Activated CD4-positive, alpha-beta memory T cell treated with anti-CD3 and anti-CD28 coated beads, Interleukin-2, amount 10 ng/mL, durations not matched to agents 7 days and 5 days (primary cell): ENCODE measurements around the gene MYO3B. TPM values are rescaled to one million over a fixed set of nuclear protein-coding genes. Genes with fewer than 3 reads are reported as not detected.
"Not testable (repeated sequence)": the region's sequence is repeated elsewhere in the genome, so short reads cannot be mapped to it uniquely, and the experiment has no call there.

Source experiments
- CTCF ChIA-PET: fragments of 350-600 bp; sonication (Branson Sonifier 250); formaldehyde crosslinking; loops from one replicate; lab custom pipeline; 2021; ENCODE audit warnings: antibody characterized with exemption, inconsistent platforms; lab: Charles Lee
- POLR2A ChIA-PET: fragments of 350-600 bp; sonication (Branson Sonifier 250); formaldehyde crosslinking; loops from one replicate; lab custom pipeline; 2021; ENCODE audit warnings: antibody characterized with exemption; lab: Charles Lee
- DNase-seq: peaks from one replicate; pipeline ENCODE4 v3.0.0-alpha.2; 2020
- H3K27ac Mint-ChIP-seq: one replicate; pipeline ENCODE4 v1.8.0; 2021; ENCODE audit warnings: mild to moderate bottlenecking, mixed read lengths
- H3K27me3 Mint-ChIP-seq: one replicate; pipeline ENCODE4 v1.8.0; 2021; ENCODE audit warnings: mixed read lengths
- H3K36me3 Mint-ChIP-seq: one replicate; pipeline ENCODE4 v1.8.0; 2021; ENCODE audit warnings: low read depth, mixed read lengths
- H3K4me1 Mint-ChIP-seq: one replicate; pipeline ENCODE4 v1.8.0; 2021; ENCODE audit warnings: mixed read lengths
- H3K4me3 Mint-ChIP-seq: one replicate; pipeline ENCODE4 v1.8.0; 2021; ENCODE audit warnings: mild to moderate bottlenecking, mixed read lengths
- H3K9me3 Mint-ChIP-seq: one replicate; pipeline ENCODE4 v1.8.0; 2021; ENCODE audit warnings: mixed read lengths
- total RNA-seq, 2 experiments: library from RNA; stranded (reverse); gene quantifications; one replicate each; pipeline ENCODE4 v1.2.3, GENCODE V29; 2021

Gene MYO3B
- total RNA-seq, 2 experiments from 2014 or later: 0.18 to 0.38 TPM

- H3K4me3 Mint-ChIP-seq, CTCF ChIA-PET, H3K27ac Mint-ChIP-seq, H3K4me1 Mint-ChIP-seq, POLR2A ChIA-PET, H3K9me3 Mint-ChIP-seq, H3K27me3 Mint-ChIP-seq, H3K36me3 Mint-ChIP-seq, DNase-seq: not testable (repeated sequence)
Measured at GRCh38 chr2:170635094-170635493, 457.1 kb downstream of the MYO3B start.

- Mint-ChIP-seq H3K27ac (no peak overlapping the region), H3K27me3 (peaks cover 1% of the 10 kb centered on the region), H3K4me3 (no peak overlapping the region), H3K36me3 (no peaks in the 10 kb centered on the region), H3K4me1 (no peaks in the 10 kb centered on the region), H3K9me3 (no peaks in the 10 kb centered on the region)
- no peak for DNase-seq
- ChIA-PET CTCF (no interaction called here), POLR2A (no interaction called here)
Measured at GRCh38 chr2:170639635-170640034, 461.7 kb downstream of the MYO3B start.

GRCh38 chr2:170641961-170642360, 464.0 kb downstream of the MYO3B start:
- Mint-ChIP-seq H3K27ac (no peak overlapping the region), H3K9me3 (no peaks in the 10 kb centered on the region), H3K36me3 (no peaks in the 10 kb centered on the region), H3K4me3 (no peak overlapping the region), H3K4me1 (no peaks in the 10 kb centered on the region), H3K27me3 (peaks cover 1% of the 10 kb centered on the region)
- CTCF ChIA-PET: no interaction called here
- POLR2A ChIA-PET: no interaction called here
- no peak for DNase-seq

- ChIA-PET POLR2A (no interaction called here), CTCF (no interaction called here)
- Mint-ChIP-seq H3K27me3 (peaks cover 1% of the 10 kb centered on the region), H3K27ac (no peak overlapping the region), H3K36me3 (no peaks in the 10 kb centered on the region), H3K4me3 (no peak overlapping the region), H3K4me1 (no peaks in the 10 kb centered on the region), H3K9me3 (no peaks in the 10 kb centered on the region)
- no peak for DNase-seq
Measured at GRCh38 chr2:170643346-170643745, 465.4 kb downstream of the MYO3B start.

- POLR2A ChIA-PET: no interaction called here
Measured at GRCh38 chr2:170647741-170648436, 469.9 kb downstream of the MYO3B start.

GRCh38 chr2:170651624-170652325, 473.8 kb downstream of the MYO3B start:
- Mint-ChIP-seq H3K4me1 (peaks cover 2% of the 10 kb centered on the region), H3K27ac (no peak overlapping the region), H3K36me3 (no peaks in the 10 kb centered on the region), H3K27me3 (peaks cover 4% of the 10 kb centered on the region), H3K9me3 (no peaks in the 10 kb centered on the region), H3K4me3 (no peak overlapping the region)
- POLR2A ChIA-PET: no interaction called here
- no peak for DNase-seq
- CTCF ChIA-PET: no interaction called here

More at GRCh38 chr2:170647741-170648436, 469.9 kb downstream of the MYO3B start:
- Mint-ChIP-seq H3K9me3 (no peaks in the 10 kb centered on the region), H3K36me3 (no peaks in the 10 kb centered on the region), H3K27ac (no peak overlapping the region), H3K4me3 (no peak overlapping the region), H3K4me1 (peaks cover 2% of the 10 kb centered on the region), H3K27me3 (peaks cover 4% of the 10 kb centered on the region)
- DNase-seq: no peak
- CTCF ChIA-PET: no interaction called here

GRCh38 chr2:170652637-170653417, 474.9 kb downstream of the MYO3B start:
- ChIA-PET POLR2A (no interaction called here), CTCF (no interaction called here)
- H3K27me3 Mint-ChIP-seq: peaks cover 4% of the 10 kb centered on the region
- no peak for DNase-seq
- no peaks in the 10 kb centered on the region for H3K36me3 Mint-ChIP-seq
- H3K4me3 Mint-ChIP-seq: no peak overlapping the region
- H3K9me3 Mint-ChIP-seq: no peaks in the 10 kb centered on the region
- H3K27ac Mint-ChIP-seq: no peak overlapping the region
- H3K4me1 Mint-ChIP-seq: peaks cover 2% of the 10 kb centered on the region

GRCh38 chr2:170656669-170657068, 478.7 kb downstream of the MYO3B start:
- peaks cover 2% of the 10 kb centered on the region for H3K4me1 Mint-ChIP-seq
- CTCF ChIA-PET: interaction anchor here (0.6 kb wide), 1 partner anchor 206 kb away, joined by 3 read pairs; no protein-coding TSS in a partner anchor

GRCh38 chr2:170660409-170660808, 482.5 kb downstream of the MYO3B start:
- H3K27me3 Mint-ChIP-seq: no peaks in the 10 kb centered on the region
- ChIA-PET CTCF (no interaction called here), POLR2A (no interaction called here)
- no peaks in the 10 kb centered on the region for H3K36me3 Mint-ChIP-seq
- no peak for DNase-seq
- H3K9me3 Mint-ChIP-seq: no peaks in the 10 kb centered on the region
- H3K4me3 Mint-ChIP-seq: no peak overlapping the region
- no peak overlapping the region for H3K27ac Mint-ChIP-seq
- H3K4me1 Mint-ChIP-seq: no peaks in the 10 kb centered on the region

More at GRCh38 chr2:170656669-170657068, 478.7 kb downstream of the MYO3B start:
- H3K4me3 Mint-ChIP-seq: no peak overlapping the region
- no peaks in the 10 kb centered on the region for H3K9me3 Mint-ChIP-seq
- H3K36me3 Mint-ChIP-seq: no peaks in the 10 kb centered on the region
- no peak overlapping the region for H3K27ac Mint-ChIP-seq
- H3K27me3 Mint-ChIP-seq: no peaks in the 10 kb centered on the region
- no peak for DNase-seq
- POLR2A ChIA-PET: no interaction called here

- Mint-ChIP-seq H3K36me3 (no peaks in the 10 kb centered on the region), H3K9me3 (no peaks in the 10 kb centered on the region), H3K4me1 (no peaks in the 10 kb centered on the region), H3K27me3 (peaks cover 2% of the 10 kb centered on the region), H3K4me3 (no peak overlapping the region), H3K27ac (no peak overlapping the region)
- DNase-seq: no peak
- ChIA-PET POLR2A (no interaction called here), CTCF (no interaction called here)
Measured at GRCh38 chr2:170665743-170666142, 487.8 kb downstream of the MYO3B start.

GRCh38 chr2:170669909-170670308, 492.0 kb downstream of the MYO3B start:
- no peak overlapping the region for H3K4me3 Mint-ChIP-seq
- peaks cover 5% of the 10 kb centered on the region for H3K27me3 Mint-ChIP-seq
- POLR2A ChIA-PET: no interaction called here
- no peaks in the 10 kb centered on the region for H3K9me3 Mint-ChIP-seq
- no peak for DNase-seq
- CTCF ChIA-PET: no interaction called here
- no peaks in the 10 kb centered on the region for H3K36me3 Mint-ChIP-seq
- no peaks in the 10 kb centered on the region for H3K4me1 Mint-ChIP-seq
- H3K27ac Mint-ChIP-seq: no peak overlapping the region

GRCh38 chr2:170670651-170671050, 492.7 kb downstream of the MYO3B start:
- Mint-ChIP-seq H3K4me3 (no peak overlapping the region), H3K27ac (no peak overlapping the region), H3K36me3 (no peaks in the 10 kb centered on the region), H3K4me1 (no peaks in the 10 kb centered on the region), H3K27me3 (peaks cover 5% of the 10 kb centered on the region), H3K9me3 (no peaks in the 10 kb centered on the region)
- CTCF ChIA-PET: no interaction called here
- DNase-seq: no peak
- POLR2A ChIA-PET: no interaction called here

GRCh38 chr2:170671079-170671478, 493.1 kb downstream of the MYO3B start:
- no peak for DNase-seq
- H3K4me1 Mint-ChIP-seq: no peaks in the 10 kb centered on the region
- POLR2A ChIA-PET: no interaction called here
- H3K27me3 Mint-ChIP-seq: peaks cover 5% of the 10 kb centered on the region
- H3K27ac Mint-ChIP-seq: no peak overlapping the region
- CTCF ChIA-PET: no interaction called here
- H3K36me3 Mint-ChIP-seq: no peaks in the 10 kb centered on the region
- H3K9me3 Mint-ChIP-seq: no peaks in the 10 kb centered on the region
- no peak overlapping the region for H3K4me3 Mint-ChIP-seq
